ENCODE data around the gene SLC66A2.

DNA sequence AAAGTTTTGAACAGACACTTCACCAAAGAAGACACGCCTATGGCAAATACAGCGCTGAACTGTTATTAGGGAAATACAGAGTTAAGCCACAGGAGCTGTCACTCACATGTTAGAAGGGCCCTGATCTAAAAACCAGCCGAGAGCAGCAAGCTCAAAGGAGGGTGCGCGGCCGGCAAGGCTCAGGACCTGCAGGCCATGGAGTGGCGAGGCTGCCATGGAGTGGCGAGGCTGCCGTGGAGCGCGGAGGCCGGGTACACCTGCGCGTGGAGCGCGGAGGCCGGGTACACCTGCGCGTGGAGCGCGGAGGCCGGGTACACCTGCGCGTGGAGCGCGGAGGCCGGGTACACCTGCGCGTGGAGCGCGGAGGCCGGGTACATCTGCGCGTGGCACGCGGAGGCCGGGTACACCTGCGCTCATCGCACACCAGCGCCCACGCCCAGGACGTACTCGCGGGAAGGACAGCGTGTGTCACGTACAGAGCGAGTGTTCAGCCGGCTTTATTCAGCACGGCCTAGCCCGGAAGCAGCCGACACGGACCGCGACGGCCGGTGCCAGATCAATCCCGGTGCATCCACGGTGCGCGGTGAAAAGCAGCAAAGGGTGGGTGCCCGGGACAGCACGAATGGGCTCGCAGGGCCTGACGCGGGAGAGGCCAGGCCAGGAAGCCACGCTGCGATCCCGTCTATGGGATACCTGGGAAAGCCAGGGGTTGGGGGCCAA is 68.8 kb downstream of the SLC66A2 start:
- no peak for TF ChIP-seq EZH2phosphoT487 (IDR thresholded peaks at IDR 0.05; ENCODE audit: borderline replicate concordance)
- TF ChIP-seq, protein P1, sequence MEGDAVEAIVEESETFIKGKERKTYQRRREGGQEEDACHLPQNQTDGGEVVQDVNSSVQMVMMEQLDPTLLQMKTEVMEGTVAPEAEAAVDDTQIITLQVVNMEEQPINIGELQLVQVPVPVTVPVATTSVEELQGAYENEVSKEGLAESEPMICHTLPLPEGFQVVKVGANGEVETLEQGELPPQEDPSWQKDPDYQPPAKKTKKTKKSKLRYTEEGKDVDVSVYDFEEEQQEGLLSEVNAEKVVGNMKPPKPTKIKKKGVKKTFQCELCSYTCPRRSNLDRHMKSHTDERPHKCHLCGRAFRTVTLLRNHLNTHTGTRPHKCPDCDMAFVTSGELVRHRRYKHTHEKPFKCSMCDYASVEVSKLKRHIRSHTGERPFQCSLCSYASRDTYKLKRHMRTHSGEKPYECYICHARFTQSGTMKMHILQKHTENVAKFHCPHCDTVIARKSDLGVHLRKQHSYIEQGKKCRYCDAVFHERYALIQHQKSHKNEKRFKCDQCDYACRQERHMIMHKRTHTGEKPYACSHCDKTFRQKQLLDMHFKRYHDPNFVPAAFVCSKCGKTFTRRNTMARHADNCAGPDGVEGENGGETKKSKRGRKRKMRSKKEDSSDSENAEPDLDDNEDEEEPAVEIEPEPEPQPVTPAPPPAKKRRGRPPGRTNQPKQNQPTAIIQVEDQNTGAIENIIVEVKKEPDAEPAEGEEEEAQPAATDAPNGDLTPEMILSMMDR (conservative IDR thresholded peaks at IDR 0.05; ENCODE audit: low read length): no peak
